NCI-H2196 treated with DMSO at 0.1 percent for 48 hours (cell line): ENCODE data around the gene SP3.

Experiments used
- DNase-seq: peaks from one replicate; lab custom pipeline; 2025; ENCODE audit not compliant: unreplicated experiment; lab: John Stamatoyannopoulos, UW

The SP3 gene

GRCh38 chr2:173943738-173944137 is 21.4 kb downstream of the SP3 start:
- DNase-seq, result no peak

GRCh38 chr2:173942861-173943523 is 22.2 kb downstream of the SP3 start:
- DNase-seq, result no peak

GRCh38 chr2:173941567-173941966 is 23.6 kb downstream of the SP3 start:
- DNase-seq, result no peak

- DNase-seq, result no peak
Observed at GRCh38 chr2:173940208-173941020, 24.8 kb downstream of the SP3 start.

GRCh38 chr2:173938700-173939384 is 26.3 kb downstream of the SP3 start:
- no peak for DNase-seq

GRCh38 chr2:173935305-173935704 is 29.9 kb downstream of the SP3 start:
- no peak for DNase-seq

- peak; percentile 56 for DNase-seq
Observed at GRCh38 chr2:173934895-173935294, 30.3 kb downstream of the SP3 start.

GRCh38 chr2:173931751-173932150 is 33.4 kb downstream of the SP3 start:
- no peak for DNase-seq

- no peak for DNase-seq
Observed at GRCh38 chr2:173929441-173929840, 35.7 kb downstream of the SP3 start.

- DNase-seq, result no peak
Observed at GRCh38 chr2:173926875-173927274, 38.3 kb downstream of the SP3 start.

- no peak for DNase-seq
Observed at GRCh38 chr2:173924285-173924684, 40.9 kb downstream of the SP3 start.

GRCh38 chr2:173922760-173923159 is 42.4 kb downstream of the SP3 start:
- no peak for DNase-seq

GRCh38 chr2:173922068-173922467 is 43.1 kb downstream of the SP3 start:
- DNase-seq, result no peak

- DNase-seq, result no peak
Observed at GRCh38 chr2:173914055-173914927, 50.9 kb downstream of the SP3 start.

GRCh38 chr2:173909846-173910245 is 55.3 kb downstream of the SP3 start:
- no peak for DNase-seq

GRCh38 chr2:173906626-173907025 is 58.5 kb downstream of the SP3 start:
- DNase-seq, result no peak

GRCh38 chr2:173903601-173904394 is 61.4 kb downstream of the SP3 start:
- DNase-seq, result no peak

- no peak for DNase-seq
Observed at GRCh38 chr2:173898996-173899395, 66.2 kb downstream of the SP3 start.

GRCh38 chr2:173898178-173898668 is 67.0 kb downstream of the SP3 start:
- no peak for DNase-seq

GRCh38 chr2:173896755-173897154 is 68.4 kb downstream of the SP3 start:
- no peak for DNase-seq
